Measurements from ENCODE around the gene URM1.

URM1 gene

DNA sequence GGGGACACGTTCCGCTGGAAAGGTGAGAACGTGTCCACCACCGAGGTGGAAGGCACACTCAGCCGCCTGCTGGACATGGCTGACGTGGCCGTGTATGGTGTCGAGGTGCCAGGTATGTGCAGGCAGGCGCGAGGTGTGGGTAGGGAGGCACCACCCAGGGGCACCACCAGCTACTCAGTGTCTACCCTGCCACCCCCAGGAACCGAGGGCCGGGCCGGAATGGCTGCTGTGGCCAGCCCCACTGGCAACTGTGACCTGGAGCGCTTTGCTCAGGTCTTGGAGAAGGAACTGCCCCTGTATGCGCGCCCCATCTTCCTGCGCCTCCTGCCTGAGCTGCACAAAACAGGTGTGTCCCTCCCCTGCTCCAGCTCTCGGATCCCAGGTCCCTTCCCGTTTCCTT, 15.7 kb upstream of the URM1 start:
- TF ChIP-seq CTCF (conservative IDR thresholded peaks at IDR 0.05) (no peak), ZFX (IDR thresholded peaks at IDR 0.05) (no peak)
- no peak overlapping the region for H3K27ac ChIP-seq

DNA sequence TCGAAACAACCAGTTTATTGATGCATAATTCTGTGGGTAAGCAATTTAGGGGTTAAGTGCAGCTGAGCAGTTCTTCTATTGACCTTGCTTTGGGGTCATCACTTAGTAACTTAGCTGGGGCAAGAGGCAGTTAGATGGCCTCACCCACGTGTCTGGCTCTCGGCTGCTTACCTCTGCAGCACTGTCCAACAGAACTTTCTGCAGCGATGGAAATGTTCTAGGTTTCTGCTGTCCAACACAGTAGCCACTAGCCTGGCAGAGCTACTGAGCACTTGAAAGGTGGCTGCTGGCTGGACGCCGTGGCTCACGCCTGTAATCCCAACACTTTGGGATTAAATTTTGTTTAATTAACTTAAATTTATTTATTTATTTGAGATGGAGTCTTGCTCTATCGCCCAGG, 13.1 kb upstream of the URM1 start:
- TF ChIP-seq CTCF (conservative IDR thresholded peaks at IDR 0.05) (no peak), ZFX (IDR thresholded peaks at IDR 0.05) (no peak)
- H3K27ac ChIP-seq, result no peak overlapping the region

GRCh38 chr9:128358861-128359260, 12.3 kb upstream of the URM1 start:
- no peak overlapping the region for H3K27ac ChIP-seq
- TF ChIP-seq CTCF (conservative IDR thresholded peaks at IDR 0.05) (no peak), ZFX (IDR thresholded peaks at IDR 0.05) (no peak)

- no peak overlapping the region for H3K27ac ChIP-seq
Measured at GRCh38 chr9:128360826-128361225, 10.3 kb upstream of the URM1 start.

GRCh38 chr9:128361296-128361985, 9.7 kb upstream of the URM1 start:
- TF ChIP-seq CTCF (conservative IDR thresholded peaks at IDR 0.05), result no peak
- TF ChIP-seq ZFX (IDR thresholded peaks at IDR 0.05), result no peak
- peak overlapping the region; percentile 39 for H3K27ac ChIP-seq

More at GRCh38 chr9:128360826-128361225, 10.3 kb upstream of the URM1 start:
- TF ChIP-seq CTCF (conservative IDR thresholded peaks at IDR 0.05), result no peak
- no peak for TF ChIP-seq ZFX (IDR thresholded peaks at IDR 0.05)

GRCh38 chr9:128361986-128362646, 9.1 kb upstream of the URM1 start:
- TF ChIP-seq ZFX (IDR thresholded peaks at IDR 0.05) (no peak), CTCF (conservative IDR thresholded peaks at IDR 0.05) (peak; percentile 94)
- H3K27ac ChIP-seq, result peak overlapping the region; percentile 39

GRCh38 chr9:128362774-128363173, 8.4 kb upstream of the URM1 start:
- H3K27ac ChIP-seq, result no peak overlapping the region; the same call in 1 of the 2 replicates
- TF ChIP-seq ZFX (IDR thresholded peaks at IDR 0.05) (no peak), CTCF (conservative IDR thresholded peaks at IDR 0.05) (no peak)

Measured in C4-2B (cell line).